Measurements from ENCODE around the gene MYOF. TPM values are rescaled to one million over a fixed set of nuclear protein-coding genes. Genes with fewer than 3 reads are reported as not detected.

The MYOF gene
- total and polyA plus RNA-seq, 10 of the 15 experiments (the other 5 are each of a cell fraction or from before 2014, with no cell fraction given): 0.02 to 0.59 (median 0.17) TPM

DNA sequence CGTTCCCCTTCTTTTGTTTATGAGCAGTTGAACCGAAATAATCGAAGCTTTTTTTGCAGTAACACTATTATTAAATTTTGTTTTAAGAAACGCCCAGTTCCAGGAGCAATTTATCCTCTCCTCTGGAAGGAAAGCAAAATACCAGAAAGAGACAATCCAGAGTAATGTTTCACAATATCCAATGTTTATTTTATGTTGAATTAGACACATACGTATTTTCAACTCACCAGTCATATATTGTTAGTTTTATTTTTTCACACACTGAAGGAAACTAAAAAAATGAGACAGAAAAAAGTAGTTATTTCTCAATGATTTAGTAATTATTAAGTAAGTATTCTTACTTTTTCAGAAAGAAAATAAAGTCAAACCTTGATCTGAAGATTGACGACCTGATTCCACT is 85.1 kb downstream of the MYOF start:
- intact Hi-C loops (cut with micrococcal nuclease; ENCODE audit: unreplicated experiment) (no loop called here), in situ Hi-C loops (cut with MboI) (no loop called here)
- Histone ChIP-seq H3K27me3 (replicated peaks in 1 of 2; ENCODE audit: control insufficient read depth in 2 of 2, insufficient read depth in 2 of 2, low read length in 1 of 2) (no peaks in the 10 kb centered on the region; a peak in 1 of 4 replicates), H3K36me3 (ENCODE audit: control insufficient read depth in 2 of 2, insufficient read depth in 2 of 2, low read length in 1 of 2) (no peaks in the 10 kb centered on the region), H3K4me3 (no peak overlapping the region), H3K79me2 (ENCODE audit: control insufficient read depth, insufficient read depth, low read length) (no peaks in the 10 kb centered on the region), H3K9ac (ENCODE audit: control insufficient read depth, insufficient read depth, low read length) (no peak overlapping the region), H2AFZ (ENCODE audit: control insufficient read depth, low read depth, low read length) (no peak overlapping the region), H3K27ac (ENCODE audit: control insufficient read depth, insufficient read depth) (no peak overlapping the region), H4K20me1 (ENCODE audit: control insufficient read depth, insufficient read depth) (no peaks in the 10 kb centered on the region), H3K4me2 (ENCODE audit: control insufficient read depth, insufficient read depth) (no peak overlapping the region), H3K9me3 (replicated peaks; ENCODE audit: control insufficient read depth, insufficient read depth, low read length) (no peaks in the 10 kb centered on the region), H3K4me1 (ENCODE audit: control insufficient read depth, insufficient read depth, low read length) (no peaks in the 10 kb centered on the region)
- TF ChIP-seq RUNX3 (IDR thresholded peaks at IDR 0.05; ENCODE audit: low read length): no peak
- no peak for TF ChIP-seq TAF1 (IDR thresholded peaks at IDR 0.05; ENCODE audit: borderline replicate concordance, low read depth, low read length)
- TF ChIP-seq, protein P1, sequence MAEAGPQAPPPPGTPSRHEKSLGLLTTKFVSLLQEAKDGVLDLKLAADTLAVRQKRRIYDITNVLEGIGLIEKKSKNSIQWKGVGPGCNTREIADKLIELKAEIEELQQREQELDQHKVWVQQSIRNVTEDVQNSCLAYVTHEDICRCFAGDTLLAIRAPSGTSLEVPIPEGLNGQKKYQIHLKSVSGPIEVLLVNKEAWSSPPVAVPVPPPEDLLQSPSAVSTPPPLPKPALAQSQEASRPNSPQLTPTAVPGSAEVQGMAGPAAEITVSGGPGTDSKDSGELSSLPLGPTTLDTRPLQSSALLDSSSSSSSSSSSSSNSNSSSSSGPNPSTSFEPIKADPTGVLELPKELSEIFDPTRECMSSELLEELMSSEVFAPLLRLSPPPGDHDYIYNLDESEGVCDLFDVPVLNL (IDR thresholded peaks at IDR 0.05; ENCODE audit: low read depth, low read length): no peak
- no peak for TF ChIP-seq TCF3 (IDR thresholded peaks at IDR 0.05; ENCODE audit: borderline replicate concordance, insufficient read depth, low read depth, low read length)
- no peak for TF ChIP-seq EGR1 (IDR thresholded peaks at IDR 0.05; ENCODE audit: borderline replicate concordance in 1 of 2, low read depth in 2 of 2, low read length in 2 of 2)
- TF ChIP-seq STAT1 (conservative IDR thresholded peaks at IDR 0.05): no peak
- no peak for TF ChIP-seq BCLAF1 (IDR thresholded peaks at IDR 0.05)
- no peak for TF ChIP-seq SREBF2 (IDR thresholded peaks at IDR 0.05; ENCODE audit: low read length)
- TF ChIP-seq, protein P2, sequence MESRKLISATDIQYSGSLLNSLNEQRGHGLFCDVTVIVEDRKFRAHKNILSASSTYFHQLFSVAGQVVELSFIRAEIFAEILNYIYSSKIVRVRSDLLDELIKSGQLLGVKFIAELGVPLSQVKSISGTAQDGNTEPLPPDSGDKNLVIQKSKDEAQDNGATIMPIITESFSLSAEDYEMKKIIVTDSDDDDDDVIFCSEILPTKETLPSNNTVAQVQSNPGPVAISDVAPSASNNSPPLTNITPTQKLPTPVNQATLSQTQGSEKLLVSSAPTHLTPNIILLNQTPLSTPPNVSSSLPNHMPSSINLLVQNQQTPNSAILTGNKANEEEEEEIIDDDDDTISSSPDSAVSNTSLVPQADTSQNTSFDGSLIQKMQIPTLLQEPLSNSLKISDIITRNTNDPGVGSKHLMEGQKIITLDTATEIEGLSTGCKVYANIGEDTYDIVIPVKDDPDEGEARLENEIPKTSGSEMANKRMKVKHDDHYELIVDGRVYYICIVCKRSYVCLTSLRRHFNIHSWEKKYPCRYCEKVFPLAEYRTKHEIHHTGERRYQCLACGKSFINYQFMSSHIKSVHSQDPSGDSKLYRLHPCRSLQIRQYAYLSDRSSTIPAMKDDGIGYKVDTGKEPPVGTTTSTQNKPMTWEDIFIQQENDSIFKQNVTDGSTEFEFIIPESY (IDR thresholded peaks at IDR 0.05): no peak
- TF ChIP-seq ZNF592 (IDR thresholded peaks at IDR 0.05): no peak
- TF ChIP-seq ZZZ3 (IDR thresholded peaks at IDR 0.05; ENCODE audit: control insufficient read depth, insufficient read length, low read depth): no peak
- TF ChIP-seq, protein P3, sequence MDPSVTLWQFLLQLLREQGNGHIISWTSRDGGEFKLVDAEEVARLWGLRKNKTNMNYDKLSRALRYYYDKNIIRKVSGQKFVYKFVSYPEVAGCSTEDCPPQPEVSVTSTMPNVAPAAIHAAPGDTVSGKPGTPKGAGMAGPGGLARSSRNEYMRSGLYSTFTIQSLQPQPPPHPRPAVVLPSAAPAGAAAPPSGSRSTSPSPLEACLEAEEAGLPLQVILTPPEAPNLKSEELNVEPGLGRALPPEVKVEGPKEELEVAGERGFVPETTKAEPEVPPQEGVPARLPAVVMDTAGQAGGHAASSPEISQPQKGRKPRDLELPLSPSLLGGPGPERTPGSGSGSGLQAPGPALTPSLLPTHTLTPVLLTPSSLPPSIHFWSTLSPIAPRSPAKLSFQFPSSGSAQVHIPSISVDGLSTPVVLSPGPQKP (IDR thresholded peaks at IDR 0.05; ENCODE audit: low read depth, low read length): no peak
- FAIRE-seq (no peak), ATAC-seq (no peak), DNase-seq (ENCODE audit: low read depth, low spot score) (no peak)
- CTCF ChIA-PET: no interaction called here
- no TSS peak for BruUV-seq (replicated peaks)
- RAD21 ChIA-PET (ENCODE audit: unreplicated experiment): no interaction called here
- POLR2A ChIA-PET: no interaction called here
- 25% methylated on average over 6 of the region's 6 CpGs for WGBS (ENCODE audit: insufficient coverage, insufficient replicate concordance, low lambda C conversion rate, missing lambda C conversion rate)
- SMC1A ChIA-PET (ENCODE audit: uncharacterized antibody, unreplicated experiment): no interaction called here

Data from GM12878 (cell line).